GM18526 (cell line): ENCODE results near the gene KRT8.
"Not testable (repeated sequence)": the region's sequence is repeated elsewhere in the genome, so short reads cannot be mapped to it uniquely, and the experiment has no call there.

ENCODE experiments used
- POLR2A ChIP-seq: IDR thresholded peaks from 3 replicates; pipeline ENCODE4 v1.6.1; 2011; ENCODE audit not compliant: insufficient read length; ENCODE audit errors: extremely low read depth

KRT8 gene

DNA sequence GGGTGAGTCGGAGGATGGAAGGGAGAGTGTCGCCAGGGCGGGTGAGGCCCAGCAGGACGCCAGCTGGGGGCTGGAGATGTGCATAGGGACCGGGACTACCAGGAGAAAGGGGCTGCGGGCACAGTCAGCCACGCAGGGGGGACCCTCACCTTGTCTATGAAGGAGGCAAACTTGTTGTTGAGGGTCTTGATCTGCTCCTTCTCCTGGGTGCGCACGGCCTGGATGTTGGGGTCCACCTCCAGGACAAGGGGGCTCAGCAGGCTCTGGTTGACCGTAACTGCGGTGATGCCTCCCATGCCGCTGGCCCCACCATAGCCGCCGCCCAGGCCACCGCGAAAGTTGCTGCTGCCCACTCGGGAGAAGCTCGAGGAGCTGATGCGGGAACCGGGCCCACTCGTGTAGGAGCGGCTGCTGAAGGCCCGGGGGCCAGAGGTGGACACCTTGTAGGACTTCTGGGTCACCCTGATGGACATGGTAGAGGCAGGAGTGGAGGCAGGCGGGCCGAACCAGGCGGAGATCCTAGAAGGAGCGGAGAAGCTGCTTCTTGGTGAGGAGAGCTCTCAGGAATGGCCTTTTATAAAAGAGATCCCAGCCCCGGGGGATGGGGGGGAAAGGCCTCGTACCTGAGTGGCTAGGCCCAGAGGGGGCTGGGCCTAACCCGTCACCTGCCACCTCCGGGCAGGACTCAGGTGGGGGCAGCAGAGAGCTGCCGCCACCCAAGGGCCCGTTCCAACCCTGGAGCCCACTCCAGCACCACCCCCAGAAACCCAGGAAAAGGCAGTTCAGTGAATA lies at the start of gene KRT8:
KRT8 (minus strand) TSS at position 568 of the 792 bp plus-strand sequence; CDS start at position 473, 95 bp downstream.
- TF ChIP-seq POLR2A, result not testable (repeated sequence)

DNA sequence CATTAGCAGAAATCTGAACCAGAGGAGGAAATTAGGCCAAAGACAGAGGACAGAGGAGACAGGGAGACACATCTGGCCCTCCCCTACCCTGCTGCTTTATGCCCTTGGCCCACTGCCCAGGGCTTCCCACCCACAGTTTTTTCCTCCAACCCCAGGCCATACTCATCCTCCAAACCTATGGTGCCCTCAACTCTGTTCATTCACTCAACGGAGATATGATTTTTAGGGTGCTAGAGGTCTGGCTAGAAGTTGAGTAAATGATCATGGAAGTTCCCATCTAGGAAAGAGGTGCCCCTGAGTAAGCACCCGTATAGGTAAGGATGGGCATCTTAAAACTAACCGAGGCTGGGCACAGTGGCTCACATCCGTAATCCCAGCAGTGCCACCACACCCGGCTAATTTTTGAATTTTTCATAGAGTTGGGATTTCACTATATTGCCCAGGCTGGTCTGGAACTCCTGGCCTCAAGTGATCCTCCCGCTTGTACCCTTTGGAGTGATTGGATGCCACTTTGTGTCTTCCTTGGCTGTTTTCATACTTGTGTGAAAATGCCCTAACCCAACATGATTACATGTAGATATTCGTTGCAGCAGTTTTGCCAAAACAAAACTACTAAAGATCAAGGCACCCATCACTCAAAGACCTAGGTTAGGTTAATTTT lies 48.4 kb upstream of the KRT8 start:
- TF ChIP-seq POLR2A, result no peak

DNA sequence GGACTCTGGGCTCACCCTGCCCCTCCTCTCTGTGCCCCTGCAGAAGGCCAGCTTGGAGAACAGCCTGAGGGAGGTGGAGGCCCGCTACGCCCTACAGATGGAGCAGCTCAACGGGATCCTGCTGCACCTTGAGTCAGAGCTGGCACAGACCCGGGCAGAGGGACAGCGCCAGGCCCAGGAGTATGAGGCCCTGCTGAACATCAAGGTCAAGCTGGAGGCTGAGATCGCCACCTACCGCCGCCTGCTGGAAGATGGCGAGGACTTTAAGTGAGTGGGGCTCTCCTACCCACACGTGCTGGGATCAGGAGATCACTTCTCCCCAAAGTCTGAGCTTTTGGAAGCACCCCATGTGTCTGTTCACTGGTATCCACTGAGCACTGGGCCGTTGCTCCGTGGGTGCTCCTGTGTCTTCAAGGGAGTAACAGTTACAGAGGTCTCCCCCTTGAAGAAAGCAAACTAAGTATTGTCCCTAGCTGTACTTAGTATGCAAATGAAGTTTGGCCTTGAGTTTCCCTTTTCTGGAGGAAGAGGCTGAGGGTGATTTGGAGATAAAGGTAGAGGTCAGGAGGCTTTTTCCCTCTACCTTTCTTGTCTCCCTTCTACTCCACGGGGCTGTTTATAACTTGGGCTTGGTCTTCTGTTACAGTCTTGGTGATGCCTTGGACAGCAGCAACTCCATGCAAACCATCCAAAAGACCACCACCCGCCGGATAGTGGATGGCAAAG lies 47.4 kb upstream of the KRT8 start:
- TF ChIP-seq POLR2A, result no peak

DNA sequence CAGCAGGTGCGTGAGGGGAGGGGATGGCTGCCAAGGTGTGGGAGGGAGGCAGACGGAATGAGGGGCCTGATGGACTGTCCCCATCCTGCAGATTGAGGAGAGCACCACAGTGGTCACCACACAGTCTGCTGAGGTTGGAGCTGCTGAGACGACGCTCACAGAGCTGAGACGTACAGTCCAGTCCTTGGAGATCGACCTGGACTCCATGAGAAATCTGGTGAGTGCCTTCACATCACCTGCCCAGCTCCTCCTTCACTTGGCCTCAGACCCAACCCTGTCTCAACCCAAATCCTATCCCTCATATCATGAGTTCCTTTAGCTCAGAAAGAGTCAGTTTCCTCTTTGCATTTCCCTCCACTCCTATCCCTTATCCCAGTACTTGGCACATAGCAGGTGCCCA lies 46.8 kb upstream of the KRT8 start:
- TF ChIP-seq POLR2A, result no peak

DNA sequence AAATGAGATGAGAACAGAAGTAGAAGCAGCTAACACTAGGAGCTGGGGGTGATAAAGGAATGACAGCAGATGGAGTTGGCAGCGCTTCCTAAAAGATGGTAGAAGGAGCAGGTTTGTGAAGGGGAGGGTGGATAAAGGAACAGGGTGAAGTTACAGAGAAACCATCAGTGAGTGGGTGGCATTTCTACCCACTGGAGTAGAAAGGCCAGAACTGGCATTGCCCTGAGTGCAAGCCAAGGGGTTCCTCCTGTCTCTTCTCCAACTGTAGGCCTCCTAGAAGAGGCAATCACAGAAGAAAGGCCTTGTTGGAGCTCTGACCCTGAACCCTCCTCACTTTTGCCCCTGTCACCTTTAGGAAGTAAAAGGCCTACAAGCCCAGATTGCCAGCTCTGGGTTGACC lies 46.2 kb upstream of the KRT8 start:
- no peak for TF ChIP-seq POLR2A

DNA sequence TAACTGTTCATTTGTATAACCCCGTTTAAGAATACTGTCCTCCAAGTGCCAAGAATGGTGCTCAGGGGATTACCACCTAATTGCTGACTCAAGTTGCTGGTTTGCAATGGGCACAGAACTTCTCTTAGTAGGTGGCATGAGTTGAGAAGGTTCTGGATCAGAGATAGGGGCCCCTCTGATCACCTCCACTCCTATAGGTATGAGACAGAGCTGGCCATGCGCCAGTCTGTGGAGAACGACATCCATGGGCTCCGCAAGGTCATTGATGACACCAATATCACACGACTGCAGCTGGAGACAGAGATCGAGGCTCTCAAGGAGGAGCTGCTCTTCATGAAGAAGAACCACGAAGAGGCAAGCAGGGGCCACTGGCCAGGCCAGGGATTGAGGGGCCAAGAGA lies 45.7 kb upstream of the KRT8 start:
- TF ChIP-seq POLR2A, result no peak

DNA sequence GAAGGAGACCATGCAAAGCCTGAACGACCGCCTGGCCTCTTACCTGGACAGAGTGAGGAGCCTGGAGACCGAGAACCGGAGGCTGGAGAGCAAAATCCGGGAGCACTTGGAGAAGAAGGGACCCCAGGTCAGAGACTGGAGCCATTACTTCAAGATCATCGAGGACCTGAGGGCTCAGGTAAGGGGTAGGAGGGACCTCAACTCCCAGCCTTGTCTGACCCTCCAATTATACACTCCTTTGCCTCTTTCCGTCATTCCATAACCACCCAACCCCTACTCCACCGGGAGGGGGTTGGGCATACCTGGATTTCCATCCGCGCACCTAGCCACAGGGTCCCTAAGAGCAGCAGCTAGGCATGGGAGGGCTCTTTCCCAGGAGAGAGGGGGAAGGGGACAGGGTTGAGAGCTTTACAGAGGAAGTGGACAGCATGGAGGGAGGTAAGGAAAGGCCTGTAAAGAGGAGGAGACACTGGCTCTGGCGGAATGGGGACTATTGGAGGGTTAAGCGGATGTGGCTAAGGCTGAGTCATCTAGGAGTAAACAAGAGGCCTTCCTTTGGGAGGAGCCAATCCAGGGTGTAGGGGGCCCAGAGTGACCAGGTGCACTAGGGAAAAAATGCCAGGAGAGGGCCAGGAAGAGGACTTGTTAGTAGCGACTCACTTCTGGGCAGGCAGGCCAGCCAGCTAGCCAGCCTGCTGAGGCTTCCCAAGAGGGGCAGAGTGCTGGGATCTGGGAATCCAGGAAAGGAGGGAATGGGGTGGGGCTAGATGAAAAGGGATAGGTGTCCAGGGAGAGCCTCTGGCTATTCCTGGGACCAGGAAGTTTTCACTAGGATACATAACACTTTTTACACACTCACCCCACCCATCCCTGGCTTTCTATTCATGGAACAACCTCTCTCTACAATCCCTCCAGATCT lies 44.8 kb upstream of the KRT8 start:
- no peak for TF ChIP-seq POLR2A

DNA sequence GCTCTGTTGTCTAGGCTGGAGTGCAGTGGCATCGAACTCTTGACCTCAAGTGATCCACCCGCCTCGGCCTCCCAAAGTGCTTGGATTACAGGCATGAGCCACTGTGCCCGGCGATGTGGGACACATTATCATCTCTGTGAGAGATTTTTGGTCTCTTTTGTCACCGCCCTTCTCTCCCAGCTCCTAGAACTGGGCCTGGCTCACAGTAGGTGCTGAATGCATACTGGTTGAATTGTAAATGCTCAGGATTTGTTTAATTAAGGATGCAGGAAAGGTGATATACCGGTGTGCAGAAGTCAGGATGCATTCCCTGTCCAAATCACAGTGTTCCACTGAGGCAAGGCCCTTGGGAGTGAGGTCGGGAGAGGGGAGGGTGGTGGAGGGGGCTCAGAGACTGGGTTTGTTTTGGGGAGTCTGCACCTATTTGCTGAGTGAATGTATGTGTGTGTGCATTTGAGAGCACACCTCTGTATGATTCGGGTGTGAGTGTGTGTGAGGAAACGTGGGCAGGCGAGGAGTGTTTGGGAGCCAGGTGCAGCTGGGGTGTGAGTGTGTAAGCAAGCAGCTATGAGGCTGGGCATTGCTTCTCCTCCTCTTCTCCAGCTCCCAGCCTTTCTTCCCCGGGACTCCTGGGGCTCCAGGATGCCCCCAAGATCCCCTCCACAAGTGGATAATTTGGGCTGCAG lies 43.0 kb upstream of the KRT8 start:
- no peak for TF ChIP-seq POLR2A

DNA sequence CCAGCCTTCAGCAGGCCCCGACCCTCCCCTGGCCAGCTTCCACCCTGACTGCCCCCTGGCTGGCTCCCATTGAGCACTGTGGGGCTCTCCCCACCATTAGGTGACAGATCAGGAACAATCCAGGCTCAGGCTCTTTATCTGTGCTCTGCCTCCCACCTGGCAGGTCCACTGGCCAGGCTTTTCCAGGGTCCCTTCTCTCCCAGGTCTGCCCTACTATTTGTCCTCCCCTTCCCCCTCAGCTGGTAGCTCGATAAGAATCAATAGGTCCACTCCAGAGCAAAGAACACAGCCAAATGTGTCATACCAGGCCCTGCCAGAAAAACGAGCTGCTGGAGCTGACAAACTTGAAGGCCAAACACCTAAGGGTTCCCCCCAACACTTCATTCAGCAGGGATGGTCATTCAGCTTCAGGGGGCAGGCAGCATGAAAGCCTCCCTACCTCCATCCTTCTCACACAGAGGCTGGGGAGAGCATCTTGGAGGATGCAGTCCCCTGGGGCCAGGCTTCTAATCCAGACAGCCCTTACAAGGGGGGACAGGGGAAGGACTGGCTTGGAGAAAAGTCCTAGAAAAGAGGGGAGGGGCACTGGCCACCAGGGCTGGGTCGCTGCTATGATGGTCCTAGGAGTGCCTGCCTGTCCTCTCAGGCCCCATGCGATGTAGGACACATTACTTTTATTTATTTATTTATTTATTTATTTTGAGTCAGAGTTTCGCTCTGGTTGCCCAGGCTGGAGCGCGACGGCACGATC lies 42.1 kb upstream of the KRT8 start:
- TF ChIP-seq POLR2A, result no peak

DNA sequence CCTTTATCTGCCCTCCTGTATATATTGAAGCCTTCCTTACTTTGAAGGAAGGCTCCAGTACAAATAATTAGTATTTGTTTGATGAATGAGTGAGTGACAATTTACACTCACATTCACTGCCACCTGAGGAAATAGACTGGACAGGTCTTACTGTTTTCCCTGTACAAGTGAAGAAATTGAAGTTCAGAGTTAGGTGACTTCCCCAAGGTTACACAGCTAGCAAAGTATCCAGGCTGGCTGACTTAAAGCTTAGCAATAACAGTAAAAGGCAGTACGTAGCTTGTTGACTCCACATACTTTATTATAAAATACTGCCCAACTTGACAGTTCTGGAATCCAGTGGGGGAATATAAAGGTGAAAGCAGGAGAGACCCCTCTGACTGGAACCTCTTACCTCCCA lies 41.5 kb upstream of the KRT8 start:
- TF ChIP-seq POLR2A, result no peak

DNA sequence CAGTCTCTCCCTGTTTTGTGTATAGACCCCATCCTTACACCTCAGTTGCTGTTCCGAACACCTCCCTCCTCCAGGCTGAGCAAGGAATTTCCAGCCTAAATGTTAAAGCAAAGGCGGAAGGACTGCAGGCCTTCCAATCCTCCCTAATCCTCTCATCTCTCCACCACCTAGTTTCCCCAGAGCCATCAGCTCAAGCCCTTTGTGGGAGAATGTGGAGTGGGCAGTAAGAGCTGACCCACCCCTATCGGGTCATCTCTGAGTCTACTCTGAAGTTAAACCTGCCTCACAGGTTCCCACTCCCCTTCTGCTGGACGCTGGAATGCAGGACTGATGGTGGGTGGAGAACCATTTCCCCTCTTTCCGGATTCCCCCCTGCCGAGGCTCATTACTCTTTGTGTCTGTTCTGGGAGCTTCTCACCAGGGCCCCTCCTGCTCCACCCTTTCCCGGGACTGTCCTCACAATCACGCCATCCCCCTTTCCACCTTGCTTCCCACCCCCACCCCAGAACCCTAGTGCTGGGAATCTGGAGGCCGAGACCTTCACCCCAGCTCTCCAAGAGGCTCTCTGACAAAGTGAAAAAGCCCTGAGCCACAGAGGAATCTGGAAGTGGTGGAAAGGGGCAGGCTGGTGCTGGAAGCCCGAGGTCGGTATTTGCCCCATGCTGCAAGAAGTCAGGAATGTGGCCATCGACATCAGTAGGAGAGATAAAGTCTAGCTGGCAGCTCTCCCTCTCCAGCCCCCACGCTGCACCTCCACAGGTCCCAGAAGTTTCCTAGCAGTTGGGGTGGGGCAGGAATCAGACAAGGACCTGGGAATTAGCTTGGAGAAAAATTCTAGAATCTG lies 40.7 kb upstream of the KRT8 start:
- no peak for TF ChIP-seq POLR2A

DNA sequence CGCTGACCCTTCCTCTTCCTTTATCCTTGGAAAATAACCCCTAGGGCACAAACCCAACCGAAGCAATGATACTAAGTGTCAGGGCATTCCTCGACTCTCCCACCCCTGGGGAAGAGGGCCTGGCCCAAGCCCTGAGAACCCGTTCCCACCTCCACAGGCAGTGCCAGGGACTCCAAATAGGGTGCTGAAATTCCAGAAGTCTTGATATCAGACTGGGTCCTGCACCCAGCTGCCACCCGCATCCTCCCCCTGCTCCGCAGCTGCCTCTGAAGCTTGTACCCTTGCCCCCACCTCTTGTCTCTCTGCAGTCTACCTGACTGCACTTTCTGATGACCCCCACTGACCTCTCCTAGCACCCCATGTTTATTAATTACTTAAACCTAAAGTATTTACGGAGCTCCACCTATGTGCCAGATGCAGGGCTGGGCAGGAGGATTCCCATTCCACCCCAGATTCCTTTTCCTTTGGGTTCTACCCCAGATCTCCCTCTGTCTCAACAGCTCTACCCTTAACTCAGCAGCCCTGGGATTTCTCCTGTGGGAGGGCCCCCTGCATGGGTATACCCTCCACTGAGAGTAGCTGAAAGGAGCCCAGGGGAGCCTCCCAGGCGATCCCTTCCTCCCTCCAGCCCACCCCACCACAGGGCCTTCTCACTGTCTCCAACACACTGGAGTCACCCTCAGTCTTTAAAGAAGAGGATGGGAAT lies 40.0 kb upstream of the KRT8 start:
- no peak for TF ChIP-seq POLR2A

DNA sequence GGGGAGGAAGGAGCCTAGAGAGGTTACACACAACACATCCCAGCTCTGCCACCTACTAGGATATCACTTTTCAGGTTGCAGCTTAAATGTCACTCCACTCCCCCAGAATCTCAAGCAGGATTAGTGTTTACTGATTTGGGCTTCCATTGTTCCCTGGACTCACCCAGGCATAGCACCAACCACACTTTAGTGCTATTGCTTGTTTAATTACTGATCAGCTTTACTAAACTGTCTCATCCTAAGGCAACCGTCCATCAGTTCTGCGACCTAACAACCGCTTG lies 38.0 kb upstream of the KRT8 start:
- no peak for TF ChIP-seq POLR2A
